GM12891 (cell line): ENCODE data around the gene ZNF462.

Experiments
- POLR2A ChIP-seq: IDR thresholded peaks from 2 replicates; pipeline ENCODE4 v1.6.1; 2011; ENCODE audit warnings: low read depth, low read length, control low read depth
- POLR2AphosphoS5 ChIP-seq: IDR thresholded peaks from 2 replicates; pipeline ENCODE4 v1.6.1; 2011; ENCODE audit warnings: low read depth, low read length, control low read depth
- POU2F2 ChIP-seq: IDR thresholded peaks from 2 replicates; pipeline ENCODE4 v1.6.1; 2011; ENCODE audit warnings: low read depth, mild to moderate bottlenecking, control low read depth, low read length, moderate library complexity
- SPI1 ChIP-seq: IDR thresholded peaks from 2 replicates; pipeline ENCODE4 v1.6.1; 2011; ENCODE audit warnings: low read depth, low read length, control low read depth
- TAF1 ChIP-seq: IDR thresholded peaks from 2 replicates; pipeline ENCODE4 v1.6.1; 2011; ENCODE audit warnings: low read depth, low read length, control low read depth

DNA sequence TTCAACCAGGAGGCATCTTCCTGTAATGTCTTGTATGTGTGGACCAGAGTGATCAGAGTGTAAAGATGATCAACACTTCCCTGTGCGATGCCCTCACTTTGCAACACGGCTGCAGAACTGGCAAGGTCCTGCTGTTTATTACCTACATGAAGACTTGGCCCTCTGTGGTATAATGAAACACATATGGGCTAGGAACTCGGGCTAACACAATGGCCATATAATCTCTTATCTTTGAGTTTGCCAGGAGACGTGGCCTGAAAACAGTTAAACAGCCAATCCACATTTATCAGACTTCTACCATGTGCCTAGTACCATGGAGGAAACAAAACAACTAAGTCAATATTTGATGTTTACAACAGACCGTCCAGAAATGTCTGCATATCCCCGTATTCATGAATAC is 145.5 kb downstream of the ZNF462 start:
- TF ChIP-seq POLR2AphosphoS5 (no peak), POLR2A (no peak), SPI1 (no peak), TAF1 (no peak), POU2F2 (no peak)
